HepG2 (cell line): ENCODE results near the gene CUEDC2. TPM values are rescaled to one million over a fixed set of nuclear protein-coding genes. Genes with fewer than 3 reads are reported as not detected.

ENCODE experiments used
- AHR ChIP-seq: IDR thresholded peaks from 2 replicates; pipeline ENCODE4 v1.6.1; 2018; ENCODE audit warnings: missing genetic modification reagents, missing compliant biosample characterization
- EP300 ChIP-seq, 3 experiments: sonication (generic) in 1 of 3; formaldehyde crosslinking in 1 of 3; IDR thresholded peaks; 2 replicates each; pipeline versions ENCODE4 v1.5.1 to v1.6.1; 2011 to 2020; ENCODE audit warnings: low read depth in 2 of 3, low read length in 2 of 3, borderline replicate concordance in 1 of 3, improper control_type of control experiment in 1 of 3, mild to moderate bottlenecking in 1 of 3, missing genetic modification reagents in 1 of 3, moderate library complexity in 1 of 3
- KLF16 ChIP-seq, 2 experiments: sonication (generic) in 1 of 2; formaldehyde crosslinking in 1 of 2; IDR thresholded peaks; 2 replicates each; pipeline versions ENCODE4 v1.6.1 to v1.8.0; 2016 to 2023; ENCODE audit warnings: missing genetic modification reagents in 2 of 2, missing compliant biosample characterization in 1 of 2
- MIXL1 ChIP-seq: IDR thresholded peaks from 2 replicates; pipeline ENCODE4 v1.6.1; 2016
- NFKBIZ ChIP-seq: IDR thresholded peaks from 2 replicates; pipeline ENCODE4 v1.6.1; 2018; ENCODE audit warnings: missing genetic modification reagents, missing compliant biosample characterization
- SMC3 ChIP-seq: IDR thresholded peaks from 2 replicates; pipeline ENCODE4 v1.6.1; 2011; ENCODE audit warnings: low read length, improper control_type of control experiment
- U2AF1 ChIP-seq: fragments of 200-400 bp; formaldehyde crosslinking; optimal IDR thresholded peaks from 2 replicates; pipeline ENCODE3; 2017; ENCODE audit warnings: mild to moderate bottlenecking, low read depth, low read length
- ZBTB3 ChIP-seq: sonication (generic); formaldehyde crosslinking; IDR thresholded peaks from 2 replicates; pipeline ENCODE4 v1.4.0; 2020; ENCODE audit warnings: low read depth, mild to moderate bottlenecking, moderate library complexity, missing genetic modification reagents, borderline replicate concordance
- ZNF224 ChIP-seq: sonication (generic); formaldehyde crosslinking; IDR thresholded peaks from 2 replicates; pipeline ENCODE4 v1.5.0; 2020; ENCODE audit warnings: mild to moderate bottlenecking, missing genetic modification reagents
- ZNF331 ChIP-seq: sonication (generic); formaldehyde crosslinking; IDR thresholded peaks from 2 replicates; pipeline ENCODE4 v1.4.0; 2020; ENCODE audit warnings: missing genetic modification reagents
- ZNF337 ChIP-seq: sonication (generic); formaldehyde crosslinking; IDR thresholded peaks from 2 replicates; pipeline ENCODE4 v1.5.1; 2020; ENCODE audit warnings: missing genetic modification reagents, low read depth, mild to moderate bottlenecking, borderline replicate concordance
- ZNF674 ChIP-seq: sonication (generic); formaldehyde crosslinking; IDR thresholded peaks from 2 replicates; pipeline ENCODE4 v1.5.0; 2020; ENCODE audit warnings: low read depth, mild to moderate bottlenecking, missing genetic modification reagents
- polyA plus RNA-seq, 8 experiments: library from polyadenylated mRNA; depleted of rRNA in 3 of 8; stranded (reverse) in 7 of 8; unstranded in 1 of 8; fragments of >200 nt; fragmentation: Illumina TruSeq in 4 of 8; extraction: Trizol in 4 of 8; gene quantifications; 2 replicates each; pipeline versions ENCODE4 v1.2.1 to v1.2.3, GENCODE V29; 2011 to 2016; ENCODE audit warnings: low read depth in 4 of 8, missing spikeins in 1 of 8, mixed read lengths in 1 of 8; ENCODE audit not compliant: insufficient read depth in 1 of 8
- total RNA-seq, 5 experiments: library from RNA; depleted of rRNA; stranded (reverse); fragments of >200 nt; fragmentation: Illumina TruSeq; extraction: Trizol; gene quantifications; 2 replicates each; pipeline ENCODE4 v1.2.3, GENCODE V29; 2016; ENCODE audit warnings: low read depth in 1 of 5
- TF ChIP-seq, protein P1 (sequence below): sonication (generic); formaldehyde crosslinking; IDR thresholded peaks from 2 replicates; pipeline ENCODE4 v1.4.0; 2020; ENCODE audit warnings: missing genetic modification reagents, borderline replicate concordance
- TF ChIP-seq, protein P2 (sequence below), 2 experiments: fragments of 450-650 bp in 1 of 2; sonication (generic) in 1 of 2; formaldehyde crosslinking in 1 of 2; IDR thresholded peaks; 2 replicates each; pipeline versions ENCODE4 v1.6.1 to v1.8.0; 2016 to 2022; ENCODE audit warnings: antibody characterized with exemption in 1 of 2, mild to moderate bottlenecking in 1 of 2, missing genetic modification reagents in 1 of 2
- TF ChIP-seq, protein P3 (sequence below): IDR thresholded peaks from 2 replicates; pipeline ENCODE4 v1.6.1; 2016

Gene CUEDC2
- total and polyA plus RNA-seq, 2 of the 13 experiments (the other 11 are each of a cell fraction or from before 2014, with no cell fraction given) = 13.1 to 18.4 TPM

DNA sequence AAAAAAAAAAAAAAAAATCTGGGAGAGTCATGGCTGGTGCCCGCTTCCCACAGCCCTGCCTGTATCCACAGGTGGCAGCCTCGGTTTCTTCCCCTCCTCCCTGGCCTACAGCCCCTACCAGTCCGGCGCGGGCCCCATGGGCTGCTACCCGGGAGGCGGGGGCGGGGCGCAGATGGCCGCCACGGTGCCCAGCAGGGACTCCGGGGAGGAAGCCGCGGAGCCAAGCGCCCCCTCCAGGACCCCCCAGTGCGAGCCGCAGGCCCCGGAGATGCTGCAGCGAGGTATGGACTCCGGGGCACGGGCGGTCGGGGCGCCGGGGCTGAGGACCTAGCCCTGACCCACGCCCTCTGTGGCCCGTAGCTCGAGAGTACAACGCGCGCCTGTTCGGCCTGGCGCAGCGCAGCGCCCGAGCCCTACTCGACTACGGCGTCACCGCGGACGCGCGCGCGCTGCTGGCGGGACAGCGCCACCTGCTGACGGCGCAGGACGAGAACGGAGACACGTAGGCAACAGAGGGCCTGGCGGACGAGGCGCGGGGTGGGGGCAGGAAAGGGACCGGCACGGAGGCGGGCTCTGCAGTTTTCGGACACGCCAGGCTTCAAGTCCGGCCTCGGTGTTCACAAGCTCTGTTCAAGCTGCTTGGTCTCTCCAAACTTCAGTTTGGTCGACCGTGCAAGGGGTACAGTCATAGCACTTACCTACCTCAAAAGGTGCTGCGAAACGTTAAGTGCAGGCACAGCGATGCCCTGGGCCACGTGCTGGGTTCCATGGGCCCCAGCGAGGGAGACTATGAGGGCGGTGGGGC lies 33.0 kb downstream of the CUEDC2 start (continued):
- TF ChIP-seq NFKBIZ = peak; percentile 77; the same call in 1 of the 2 replicates
- TF ChIP-seq, protein P1, sequence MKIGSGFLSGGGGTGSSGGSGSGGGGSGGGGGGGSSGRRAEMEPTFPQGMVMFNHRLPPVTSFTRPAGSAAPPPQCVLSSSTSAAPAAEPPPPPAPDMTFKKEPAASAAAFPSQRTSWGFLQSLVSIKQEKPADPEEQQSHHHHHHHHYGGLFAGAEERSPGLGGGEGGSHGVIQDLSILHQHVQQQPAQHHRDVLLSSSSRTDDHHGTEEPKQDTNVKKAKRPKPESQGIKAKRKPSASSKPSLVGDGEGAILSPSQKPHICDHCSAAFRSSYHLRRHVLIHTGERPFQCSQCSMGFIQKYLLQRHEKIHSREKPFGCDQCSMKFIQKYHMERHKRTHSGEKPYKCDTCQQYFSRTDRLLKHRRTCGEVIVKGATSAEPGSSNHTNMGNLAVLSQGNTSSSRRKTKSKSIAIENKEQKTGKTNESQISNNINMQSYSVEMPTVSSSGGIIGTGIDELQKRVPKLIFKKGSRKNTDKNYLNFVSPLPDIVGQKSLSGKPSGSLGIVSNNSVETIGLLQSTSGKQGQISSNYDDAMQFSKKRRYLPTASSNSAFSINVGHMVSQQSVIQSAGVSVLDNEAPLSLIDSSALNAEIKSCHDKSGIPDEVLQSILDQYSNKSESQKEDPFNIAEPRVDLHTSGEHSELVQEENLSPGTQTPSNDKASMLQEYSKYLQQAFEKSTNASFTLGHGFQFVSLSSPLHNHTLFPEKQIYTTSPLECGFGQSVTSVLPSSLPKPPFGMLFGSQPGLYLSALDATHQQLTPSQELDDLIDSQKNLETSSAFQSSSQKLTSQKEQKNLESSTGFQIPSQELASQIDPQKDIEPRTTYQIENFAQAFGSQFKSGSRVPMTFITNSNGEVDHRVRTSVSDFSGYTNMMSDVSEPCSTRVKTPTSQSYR (CRISPR knock-in tag) = peak; percentile 46
- TF ChIP-seq ZBTB3 (CRISPR knock-in tag) = no peak
- peak; percentile 37; the same call in 1 of the 2 replicates for TF ChIP-seq MIXL1 (CRISPR knock-in tag)
- 0 out of 2 replicates have a peak, but pooled peaks have one; percentile 47 for TF ChIP-seq ZNF337 (CRISPR knock-in tag)
- TF ChIP-seq KLF16 (CRISPR knock-in tag; IDR thresholded peaks at IDR 0.05) = peak in 1 of 2 experiments; percentile 93; a peak in 1 of 4 replicates
- TF ChIP-seq U2AF1 = peak; percentile 51
- TF ChIP-seq SMC3 = peak; percentile 44; the same call in 1 of the 2 replicates
- peak; percentile 51; the same call in 1 of the 2 replicates for TF ChIP-seq ZNF674 (CRISPR knock-in tag)
- TF ChIP-seq, protein P2, sequence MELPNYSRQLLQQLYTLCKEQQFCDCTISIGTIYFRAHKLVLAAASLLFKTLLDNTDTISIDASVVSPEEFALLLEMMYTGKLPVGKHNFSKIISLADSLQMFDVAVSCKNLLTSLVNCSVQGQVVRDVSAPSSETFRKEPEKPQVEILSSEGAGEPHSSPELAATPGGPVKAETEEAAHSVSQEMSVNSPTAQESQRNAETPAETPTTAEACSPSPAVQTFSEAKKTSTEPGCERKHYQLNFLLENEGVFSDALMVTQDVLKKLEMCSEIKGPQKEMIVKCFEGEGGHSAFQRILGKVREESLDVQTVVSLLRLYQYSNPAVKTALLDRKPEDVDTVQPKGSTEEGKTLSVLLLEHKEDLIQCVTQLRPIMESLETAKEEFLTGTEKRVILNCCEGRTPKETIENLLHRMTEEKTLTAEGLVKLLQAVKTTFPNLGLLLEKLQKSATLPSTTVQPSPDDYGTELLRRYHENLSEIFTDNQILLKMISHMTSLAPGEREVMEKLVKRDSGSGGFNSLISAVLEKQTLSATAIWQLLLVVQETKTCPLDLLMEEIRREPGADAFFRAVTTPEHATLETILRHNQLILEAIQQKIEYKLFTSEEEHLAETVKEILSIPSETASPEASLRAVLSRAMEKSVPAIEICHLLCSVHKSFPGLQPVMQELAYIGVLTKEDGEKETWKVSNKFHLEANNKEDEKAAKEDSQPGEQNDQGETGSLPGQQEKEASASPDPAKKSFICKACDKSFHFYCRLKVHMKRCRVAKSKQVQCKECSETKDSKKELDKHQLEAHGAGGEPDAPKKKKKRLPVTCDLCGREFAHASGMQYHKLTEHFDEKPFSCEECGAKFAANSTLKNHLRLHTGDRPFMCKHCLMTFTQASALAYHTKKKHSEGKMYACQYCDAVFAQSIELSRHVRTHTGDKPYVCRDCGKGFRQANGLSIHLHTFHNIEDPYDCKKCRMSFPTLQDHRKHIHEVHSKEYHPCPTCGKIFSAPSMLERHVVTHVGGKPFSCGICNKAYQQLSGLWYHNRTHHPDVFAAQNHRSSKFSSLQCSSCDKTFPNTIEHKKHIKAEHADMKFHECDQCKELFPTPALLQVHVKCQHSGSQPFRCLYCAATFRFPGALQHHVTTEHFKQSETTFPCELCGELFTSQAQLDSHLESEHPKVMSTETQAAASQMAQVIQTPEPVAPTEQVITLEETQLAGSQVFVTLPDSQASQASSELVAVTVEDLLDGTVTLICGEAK (IDR thresholded peaks at IDR 0.05) = no peak
- TF ChIP-seq, protein P2 (CRISPR knock-in tag; IDR thresholded peaks at IDR 0.05) = peak; percentile 79
- TF ChIP-seq EP300 (IDR thresholded peaks at IDR 0.05; ENCODE audit: low read depth in 2 of 2, low read length in 2 of 2) = peak in 1 of 2 experiments; percentile 15; a peak in 1 of 4 replicates
- no peak; the same call in 1 of the 2 replicates for TF ChIP-seq EP300 (CRISPR knock-in tag; IDR thresholded peaks at IDR 0.05; ENCODE audit: borderline replicate concordance)
- TF ChIP-seq AHR (CRISPR knock-in tag) = peak; percentile 95
- TF ChIP-seq ZNF224 = no peak
- TF ChIP-seq, protein P3, sequence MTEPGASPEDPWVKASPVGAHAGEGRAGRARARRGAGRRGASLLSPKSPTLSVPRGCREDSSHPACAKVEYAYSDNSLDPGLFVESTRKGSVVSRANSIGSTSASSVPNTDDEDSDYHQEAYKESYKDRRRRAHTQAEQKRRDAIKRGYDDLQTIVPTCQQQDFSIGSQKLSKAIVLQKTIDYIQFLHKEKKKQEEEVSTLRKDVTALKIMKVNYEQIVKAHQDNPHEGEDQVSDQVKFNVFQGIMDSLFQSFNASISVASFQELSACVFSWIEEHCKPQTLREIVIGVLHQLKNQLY (CRISPR knock-in tag) = peak; percentile 58; the same call in 1 of the 2 replicates
- peak; percentile 87; the same call in 1 of the 2 replicates for TF ChIP-seq ZNF331 (CRISPR knock-in tag)
